GM18526 (cell line): ENCODE data around the gene CPNE9.

ENCODE experiments used
- POLR2A ChIP-seq: IDR thresholded peaks from 3 replicates; pipeline ENCODE4 v1.6.1; 2011; ENCODE audit not compliant: insufficient read length; ENCODE audit errors: extremely low read depth

CPNE9 gene

DNA sequence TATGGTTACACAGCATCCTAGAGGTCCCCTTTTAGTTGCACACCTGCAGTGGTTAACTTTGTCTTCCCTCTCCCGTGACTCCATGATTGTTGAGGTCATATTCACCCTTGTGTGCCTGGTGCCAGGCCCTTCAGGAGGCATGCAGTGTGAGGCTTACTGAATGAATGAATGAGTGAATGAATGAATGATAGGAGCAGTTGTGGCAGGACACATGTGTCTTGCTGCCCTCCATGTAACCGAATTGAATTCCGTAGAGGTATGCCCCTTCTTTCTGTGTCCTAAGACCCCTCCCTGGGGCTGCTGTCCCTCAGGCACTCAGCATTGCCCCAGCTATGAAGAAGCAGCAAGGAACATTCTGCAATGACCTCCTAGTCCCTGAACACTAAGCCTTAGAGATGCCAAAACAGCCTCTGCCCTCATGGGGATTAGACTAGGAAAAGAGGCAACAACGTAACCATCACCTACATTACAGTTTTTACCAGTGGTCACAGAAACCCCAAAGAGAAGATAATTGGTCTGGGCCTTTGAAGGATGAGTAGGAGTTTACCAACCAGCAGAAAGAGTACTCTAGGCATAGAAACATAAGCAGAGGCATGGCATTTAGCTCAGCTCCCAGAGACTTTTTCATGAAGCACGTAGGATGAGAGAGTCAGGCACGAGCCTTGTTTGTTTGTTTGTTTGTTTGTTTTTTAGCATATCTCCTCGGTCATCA lies 22.5 kb upstream of the CPNE9 start:
- TF ChIP-seq POLR2A = no peak

- no peak for TF ChIP-seq POLR2A
Observed at GRCh38 chr3:9681723-9682081, 21.9 kb upstream of the CPNE9 start.

DNA sequence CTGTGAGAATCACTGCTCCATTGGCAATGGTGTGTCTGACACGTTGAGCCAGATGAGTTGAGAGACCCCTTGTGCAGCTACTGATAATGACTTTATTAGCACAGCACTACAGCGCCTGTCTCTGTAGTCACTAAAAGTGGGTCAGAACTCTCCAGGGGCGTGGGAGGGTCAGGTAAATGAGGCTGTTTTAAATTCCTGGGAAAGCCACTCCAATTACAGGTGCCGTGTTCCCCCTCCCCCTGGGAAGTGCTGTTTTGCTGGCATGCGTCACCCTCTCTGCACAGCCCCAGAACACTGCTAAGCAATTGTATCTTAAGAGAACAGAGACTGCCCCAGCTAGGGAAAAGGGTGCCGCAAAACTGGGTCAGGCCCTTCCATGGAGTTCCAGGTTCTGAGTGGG lies 21.5 kb upstream of the CPNE9 start:
- no peak for TF ChIP-seq POLR2A

GRCh38 chr3:9683426-9683825 lies 20.2 kb upstream of the CPNE9 start:
- no peak for TF ChIP-seq POLR2A

DNA sequence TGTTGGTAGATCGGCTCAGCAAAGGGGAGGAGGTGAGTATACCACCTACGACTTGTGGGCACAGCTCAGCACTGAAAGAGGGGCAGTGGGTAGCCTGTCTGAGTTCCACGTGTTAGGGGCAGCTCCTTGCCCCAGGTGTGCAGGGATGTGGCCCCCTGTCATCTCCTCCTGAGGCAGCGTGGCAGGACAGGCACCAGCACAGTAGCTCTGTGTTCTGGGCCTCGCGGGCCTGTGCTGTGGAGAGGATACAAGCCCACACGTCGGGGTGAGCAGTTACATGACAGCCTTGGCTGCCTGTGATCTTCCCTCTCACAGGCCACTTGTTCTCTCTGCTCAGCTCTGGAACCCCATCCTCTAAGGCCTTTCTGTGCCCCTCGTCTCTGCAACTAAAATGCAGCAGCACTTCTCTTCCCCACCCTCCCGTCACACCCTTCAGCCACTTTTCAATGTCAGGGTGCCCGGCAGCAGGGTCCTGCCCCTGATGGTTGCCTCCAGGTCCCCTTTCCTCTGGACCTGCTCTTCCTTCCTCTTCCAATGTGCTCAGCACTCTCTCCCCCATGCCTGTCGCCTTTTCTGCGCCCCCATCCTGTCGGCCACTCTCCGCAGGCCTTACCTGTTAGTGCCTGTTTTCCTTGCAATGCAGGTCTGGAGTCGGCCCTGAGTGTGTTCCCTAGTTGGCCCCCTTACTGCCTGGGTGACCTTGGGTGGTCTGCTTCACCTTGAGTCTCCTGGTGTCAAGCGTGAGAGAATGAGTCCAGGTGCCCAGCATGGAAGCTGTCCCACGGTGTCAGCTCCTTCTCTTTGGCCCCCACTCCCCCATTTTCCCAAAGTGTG lies 18.2 kb upstream of the CPNE9 start:
- no peak for TF ChIP-seq POLR2A

DNA sequence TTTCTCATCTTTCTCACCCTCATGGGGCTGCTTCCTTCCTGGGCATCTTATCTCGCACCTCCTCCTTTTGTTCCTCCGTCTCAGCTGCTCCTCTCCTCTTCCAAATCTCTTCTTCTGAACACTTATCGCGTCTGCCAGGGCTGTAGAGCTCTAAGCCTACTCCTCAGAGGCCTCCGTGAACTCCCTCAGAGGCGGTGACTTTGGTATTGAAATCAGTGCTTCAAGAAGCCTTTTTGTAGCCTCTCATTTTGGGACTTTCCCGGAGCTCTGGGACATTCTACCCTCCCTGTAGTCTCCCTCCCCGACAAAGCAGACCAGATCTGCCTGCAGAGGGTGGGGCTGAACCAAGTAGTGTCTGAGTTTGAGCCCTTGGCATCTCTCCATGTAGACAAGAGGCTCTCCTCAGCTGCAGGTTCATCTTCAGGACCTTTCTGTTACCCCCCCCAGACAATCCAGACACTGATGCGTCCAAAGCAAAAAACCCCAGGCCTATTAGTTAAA lies 17.5 kb upstream of the CPNE9 start:
- no peak for TF ChIP-seq POLR2A

- no peak for TF ChIP-seq POLR2A
Observed at GRCh38 chr3:9686703-9687102, 16.9 kb upstream of the CPNE9 start.

DNA sequence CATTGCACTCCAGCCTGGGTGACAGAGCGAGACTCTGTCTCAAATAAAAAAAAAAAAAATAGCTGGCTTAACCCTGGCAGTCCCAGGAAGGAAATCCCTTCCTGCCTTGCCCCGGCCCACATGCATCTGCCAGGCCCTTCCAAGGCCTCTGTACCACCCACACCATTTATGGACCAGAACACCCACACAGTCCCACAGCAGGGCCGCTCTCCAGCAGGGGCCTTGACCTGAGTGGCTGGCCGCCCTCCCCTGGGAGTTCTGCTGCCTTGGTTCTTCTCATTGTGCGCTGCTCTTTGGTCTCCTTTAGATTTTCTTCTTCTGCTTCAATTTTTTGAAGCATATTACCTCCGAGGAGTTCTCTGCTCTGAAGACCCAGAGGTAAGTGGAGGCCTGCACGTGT lies 16.1 kb upstream of the CPNE9 start:
- no peak for TF ChIP-seq POLR2A

- TF ChIP-seq POLR2A = no peak
Observed at GRCh38 chr3:9688961-9689360, 14.7 kb upstream of the CPNE9 start.

- no peak for TF ChIP-seq POLR2A
Observed at GRCh38 chr3:9689757-9690156, 13.9 kb upstream of the CPNE9 start.

- no peak for TF ChIP-seq POLR2A
Observed at GRCh38 chr3:9690451-9691450, 12.9 kb upstream of the CPNE9 start.

DNA sequence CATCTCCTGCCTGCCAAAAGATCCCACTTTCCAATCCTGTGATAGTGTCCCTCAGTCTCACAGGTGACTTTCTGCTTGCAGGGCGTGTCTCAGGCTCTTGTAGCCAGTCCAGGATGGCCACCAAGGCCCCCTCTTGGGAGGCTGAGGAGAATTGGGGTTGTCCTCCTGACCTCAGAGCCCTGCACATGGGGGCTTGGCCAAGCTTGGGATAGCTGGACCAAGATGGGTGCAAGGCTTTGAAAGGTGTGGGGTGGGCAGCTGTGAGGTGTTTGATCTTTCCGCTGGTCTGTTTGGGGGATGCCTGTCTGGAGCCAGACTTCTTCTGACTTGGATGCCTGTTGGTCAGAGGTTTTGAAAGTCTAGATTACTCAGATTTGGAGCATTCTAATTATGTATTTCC lies 12.0 kb upstream of the CPNE9 start:
- TF ChIP-seq POLR2A = no peak

DNA sequence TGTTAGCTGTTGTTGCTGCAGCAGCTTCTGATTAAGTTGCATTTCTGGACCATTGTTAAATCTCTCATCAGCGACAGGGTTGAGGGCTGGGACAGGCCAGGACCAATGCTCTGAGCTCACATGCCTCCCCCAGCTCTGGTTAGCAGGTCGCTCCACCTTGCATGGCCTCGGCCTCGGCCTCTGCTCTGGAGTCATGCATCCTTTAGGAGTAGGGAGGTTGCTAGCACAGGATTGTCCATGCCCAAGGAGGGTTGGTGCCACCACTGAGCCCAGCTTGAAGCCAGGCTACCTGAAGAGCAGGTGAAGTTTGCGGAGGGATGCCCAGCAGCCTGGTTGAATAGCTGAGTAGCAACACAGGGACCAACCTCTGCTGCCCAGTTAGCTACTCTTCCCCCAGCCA lies 11.2 kb upstream of the CPNE9 start:
- no peak for TF ChIP-seq POLR2A

- TF ChIP-seq POLR2A = no peak
Observed at GRCh38 chr3:9695345-9695744, 8.3 kb upstream of the CPNE9 start.

GRCh38 chr3:9695746-9696145 lies 7.9 kb upstream of the CPNE9 start:
- TF ChIP-seq POLR2A = no peak
